Thyroid gland (tissue), 4 donors: ENCODE measurements around the gene IRGC. TPM values are rescaled to one million over a fixed set of nuclear protein-coding genes. Genes with fewer than 3 reads are reported as not detected.

Source experiments
- DNase-seq, 2 donors: peaks; one replicate each; pipeline ENCODE4 v3.0.0-alpha.2; 2019
- H3K27ac ChIP-seq, 3 donors: fragments of 200-600 bp; sonication (generic); 1 replicate in 2 of 3; 2 replicates in 1 of 3; pipeline ENCODE4 v1.5.1; 2016 to 2019; ENCODE audit warnings: mild to moderate bottlenecking in 1 of 3, moderate library complexity in 1 of 3
- H3K27me3 ChIP-seq: fragments of 200-600 bp; sonication (generic); one replicate; pipeline ENCODE4 v1.5.1; 2019
- H3K36me3 ChIP-seq, 2 donors: fragments of 200-600 bp; sonication (generic); one replicate each; pipeline ENCODE4 v1.5.1; 2016 to 2019
- H3K4me1 ChIP-seq, 2 donors: fragments of 200-600 bp; sonication (generic); one replicate each; pipeline ENCODE4 v1.5.1; 2017 to 2019
- H3K4me3 ChIP-seq, 3 donors: fragments of 200-600 bp; sonication (generic); replicated peaks in 1 of 3; 1 replicate in 2 of 3; 2 replicates in 1 of 3; pipeline ENCODE4 v1.5.1; 2016; ENCODE audit warnings: mild to moderate bottlenecking in 1 of 3
- H3K9me3 ChIP-seq: fragments of 200-600 bp; sonication (generic); one replicate; pipeline ENCODE4 v1.5.1; 2017
- POLR2A ChIP-seq, 2 donors: fragments of 450-650 bp; IDR thresholded peaks; one replicate each; pipeline ENCODE4 v1.6.1; 2017; ENCODE audit warnings: antibody characterized with exemption in 2 of 2, mild to moderate bottlenecking in 2 of 2, moderate library complexity in 1 of 2
- WGBS, 2 donors: methylation state at CpG; one replicate each; pipeline ENCODE4 v1.1.5; 2017; 5-methylcytosine and 5-hydroxymethylcytosine counted together
- intact Hi-C: fragments of 100-400 bp; cut with DNase I; formaldehyde crosslinking; loops from one replicate; pipeline ENCODE4 v1.15.1; 2023
- total RNA-seq, 4 donors: library from RNA; depleted of rRNA; stranded (reverse); fragments of >200 nt; gene quantifications; one replicate each; pipeline ENCODE4 v1.2.3, GENCODE V29; 2016
- TF ChIP-seq, protein P1 (sequence below), 6 experiments: fragments of 200-600 bp in 3 of 6; fragments of 450-650 bp in 3 of 6; sonication (generic) in 3 of 6; IDR thresholded peaks; one replicate each; pipeline ENCODE4 v1.5.1; 2016 to 2019; ENCODE audit warnings: antibody characterized with exemption in 6 of 6, mild to moderate bottlenecking in 2 of 6, inconsistent platforms in 1 of 6, moderate library complexity in 1 of 6

Gene IRGC
- total RNA-seq, 4 donors from 2014 or later = 1.1 TPM; not detected in 3

DNA sequence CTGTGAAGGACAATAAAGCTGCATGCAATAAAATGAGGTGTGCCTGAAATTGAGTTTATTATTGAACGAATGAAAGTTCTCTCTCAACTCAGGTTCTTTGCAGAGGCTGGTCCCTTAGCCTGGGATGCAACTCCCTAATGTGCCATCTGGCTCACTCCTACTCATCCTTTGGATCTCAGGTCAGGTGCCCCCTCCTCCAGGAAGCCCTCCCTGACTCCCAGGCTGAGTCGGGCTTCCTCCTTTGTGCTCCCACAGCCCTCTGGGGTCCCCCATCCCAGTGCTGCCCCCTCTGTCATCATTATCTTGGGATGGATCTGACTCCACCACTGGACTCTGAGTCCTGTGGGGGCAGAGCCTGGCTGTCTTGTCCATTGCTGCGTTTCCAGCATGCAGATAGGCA, 2.7 kb upstream of the IRGC start:
- Histone ChIP-seq H3K9me3 (no peaks in the 10 kb centered on the region), H3K27ac (no peak overlapping the region), H3K27me3 (no peaks in the 10 kb centered on the region), H3K4me1 (no peaks in the 10 kb centered on the region), H3K36me3 (no peaks in the 10 kb centered on the region), H3K4me3 (no peak overlapping the region)
- no peak for DNase-seq
- 62 to 82% methylated on average over 3 of the region's 3 CpGs for WGBS, 2 donors
- intact Hi-C loops = no loop called here
- TF ChIP-seq, protein P1, sequence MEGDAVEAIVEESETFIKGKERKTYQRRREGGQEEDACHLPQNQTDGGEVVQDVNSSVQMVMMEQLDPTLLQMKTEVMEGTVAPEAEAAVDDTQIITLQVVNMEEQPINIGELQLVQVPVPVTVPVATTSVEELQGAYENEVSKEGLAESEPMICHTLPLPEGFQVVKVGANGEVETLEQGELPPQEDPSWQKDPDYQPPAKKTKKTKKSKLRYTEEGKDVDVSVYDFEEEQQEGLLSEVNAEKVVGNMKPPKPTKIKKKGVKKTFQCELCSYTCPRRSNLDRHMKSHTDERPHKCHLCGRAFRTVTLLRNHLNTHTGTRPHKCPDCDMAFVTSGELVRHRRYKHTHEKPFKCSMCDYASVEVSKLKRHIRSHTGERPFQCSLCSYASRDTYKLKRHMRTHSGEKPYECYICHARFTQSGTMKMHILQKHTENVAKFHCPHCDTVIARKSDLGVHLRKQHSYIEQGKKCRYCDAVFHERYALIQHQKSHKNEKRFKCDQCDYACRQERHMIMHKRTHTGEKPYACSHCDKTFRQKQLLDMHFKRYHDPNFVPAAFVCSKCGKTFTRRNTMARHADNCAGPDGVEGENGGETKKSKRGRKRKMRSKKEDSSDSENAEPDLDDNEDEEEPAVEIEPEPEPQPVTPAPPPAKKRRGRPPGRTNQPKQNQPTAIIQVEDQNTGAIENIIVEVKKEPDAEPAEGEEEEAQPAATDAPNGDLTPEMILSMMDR (IDR thresholded peaks at IDR 0.05) = no peak

DNA sequence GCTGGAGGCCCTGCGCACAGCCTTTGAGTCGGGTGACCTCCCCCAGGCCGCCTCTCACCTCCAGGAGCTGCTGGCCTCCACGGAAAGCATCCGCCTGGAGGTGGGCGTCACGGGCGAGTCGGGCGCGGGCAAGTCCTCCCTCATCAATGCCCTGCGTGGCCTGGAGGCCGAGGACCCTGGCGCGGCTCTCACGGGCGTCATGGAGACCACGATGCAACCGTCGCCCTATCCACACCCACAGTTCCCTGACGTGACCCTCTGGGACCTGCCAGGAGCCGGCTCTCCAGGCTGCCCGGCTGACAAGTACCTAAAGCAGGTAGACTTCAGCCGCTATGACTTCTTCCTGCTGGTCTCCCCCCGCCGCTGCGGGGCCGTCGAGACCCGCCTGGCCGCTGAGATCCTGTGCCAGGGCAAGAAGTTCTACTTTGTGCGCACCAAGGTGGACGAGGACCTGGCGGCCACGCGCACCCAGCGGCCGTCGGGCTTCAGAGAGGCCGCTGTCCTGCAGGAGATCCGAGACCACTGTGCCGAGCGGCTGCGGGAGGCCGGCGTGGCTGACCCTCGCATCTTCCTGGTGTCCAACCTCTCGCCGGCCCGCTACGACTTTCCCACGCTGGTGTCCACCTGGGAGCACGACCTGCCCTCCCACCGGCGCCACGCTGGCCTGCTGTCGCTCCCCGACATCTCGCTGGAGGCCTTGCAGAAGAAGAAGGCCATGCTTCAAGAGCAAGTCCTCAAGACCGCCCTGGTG, 2.9 kb downstream of the IRGC start:
- Histone ChIP-seq H3K36me3 (no peaks in the 10 kb centered on the region), H3K27me3 (no peaks in the 10 kb centered on the region), H3K9me3 (no peaks in the 10 kb centered on the region), H3K27ac (no peak overlapping the region), H3K4me3 (no peak overlapping the region), H3K4me1 (no peaks in the 10 kb centered on the region)
- TF ChIP-seq, protein P1 (IDR thresholded peaks at IDR 0.05) = no peak
- no peak for TF ChIP-seq POLR2A (IDR thresholded peaks at IDR 0.05)
- WGBS, 2 donors = 92 to 94% methylated on average over 35 to 47 of the region's 60 CpGs
- no peak for DNase-seq
- intact Hi-C loops = no loop called here

DNA sequence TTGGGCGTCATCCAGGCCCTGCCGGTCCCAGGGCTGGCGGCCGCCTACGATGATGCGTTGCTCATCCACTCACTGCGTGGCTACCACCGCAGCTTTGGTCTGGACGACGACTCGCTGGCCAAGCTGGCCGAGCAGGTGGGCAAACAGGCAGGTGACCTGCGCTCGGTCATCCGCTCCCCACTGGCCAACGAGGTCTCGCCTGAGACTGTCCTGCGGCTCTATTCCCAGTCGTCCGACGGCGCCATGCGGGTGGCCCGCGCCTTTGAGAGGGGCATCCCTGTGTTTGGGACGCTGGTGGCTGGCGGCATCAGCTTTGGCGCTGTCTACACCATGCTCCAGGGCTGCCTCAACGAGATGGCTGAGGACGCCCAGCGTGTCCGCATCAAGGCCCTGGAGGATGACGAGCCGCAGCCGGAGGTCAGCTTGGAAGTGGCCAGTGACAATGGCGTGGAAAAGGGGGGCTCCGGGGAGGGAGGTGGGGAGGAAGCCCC, 3.5 kb downstream of the IRGC start:
- H3K27ac ChIP-seq = no peak overlapping the region
- TF ChIP-seq POLR2A (IDR thresholded peaks at IDR 0.05) = no peak
- TF ChIP-seq, protein P1 (IDR thresholded peaks at IDR 0.05) = no peak
- H3K4me1 ChIP-seq = no peaks in the 10 kb centered on the region
- H3K27me3 ChIP-seq = no peaks in the 10 kb centered on the region
- DNase-seq = no peak
- no peak overlapping the region for H3K4me3 ChIP-seq
- whole genome bisulfite sequencing, 2 donors = 88 to 89% methylated on average over 20 to 30 of the region's 37 CpGs
- no peaks in the 10 kb centered on the region for H3K36me3 ChIP-seq
- no peaks in the 10 kb centered on the region for H3K9me3 ChIP-seq
- intact Hi-C loops = no loop called here

DNA sequence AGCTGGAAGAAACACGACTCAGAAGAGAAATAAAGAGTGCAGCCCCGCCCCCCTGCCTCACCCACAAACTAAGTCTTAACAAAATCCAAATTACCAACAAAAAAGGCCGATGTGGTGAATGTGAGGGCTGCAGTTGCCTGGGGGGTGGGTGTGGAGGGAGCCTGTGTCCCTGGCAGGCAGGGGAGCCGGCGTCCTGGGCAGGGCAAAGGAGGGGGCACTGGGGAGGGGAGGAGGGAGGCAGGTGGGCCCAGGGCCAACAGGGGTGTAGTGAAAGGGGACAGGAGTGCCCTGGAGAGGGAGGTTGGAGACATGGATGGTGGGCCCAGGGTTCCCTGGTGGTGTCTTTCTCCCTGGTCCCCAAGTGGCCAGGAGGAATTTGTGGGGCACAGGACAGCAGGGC, 4.0 kb downstream of the IRGC start:
- Histone ChIP-seq H3K9me3 (no peaks in the 10 kb centered on the region), H3K36me3 (no peaks in the 10 kb centered on the region), H3K27me3 (no peaks in the 10 kb centered on the region), H3K4me3 (no peak overlapping the region), H3K4me1 (no peaks in the 10 kb centered on the region), H3K27ac (no peak overlapping the region)
- no peak for DNase-seq
- TF ChIP-seq, protein P1 (IDR thresholded peaks at IDR 0.05) = no peak
- no peak for TF ChIP-seq POLR2A (IDR thresholded peaks at IDR 0.05)
- WGBS, 2 donors = 57 to 60% methylated on average over 5 of the region's 5 CpGs
- intact Hi-C loops = no loop called here

DNA sequence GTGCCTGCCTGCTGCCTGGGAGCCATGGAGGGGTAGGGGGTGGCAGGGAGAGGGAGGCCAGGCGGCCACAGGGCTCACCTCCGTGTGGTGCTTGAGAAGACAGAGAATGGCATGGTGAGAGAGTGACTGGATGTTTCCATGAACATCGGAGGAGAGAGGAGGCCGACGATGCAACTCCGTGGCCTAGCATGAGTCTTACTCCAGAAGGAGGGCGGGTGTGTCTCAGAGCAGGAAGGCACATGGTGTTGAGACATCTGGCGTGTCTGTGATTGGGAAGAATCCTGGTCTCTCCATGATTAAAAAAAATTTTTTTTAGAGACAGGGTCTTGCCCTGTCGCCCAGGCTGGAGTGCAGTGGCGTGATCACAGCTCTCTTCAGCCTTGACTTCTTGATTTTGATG, 5.1 kb downstream of the IRGC start:
- 79 to 85% methylated on average over 10 of the region's 10 CpGs for WGBS, 2 donors

More for the DNA sequence above, 5.1 kb downstream of the IRGC start:
- no peaks in the 10 kb centered on the region for H3K9me3 ChIP-seq
- no peaks in the 10 kb centered on the region for H3K36me3 ChIP-seq
- no peaks in the 10 kb centered on the region for H3K27me3 ChIP-seq
- no peak overlapping the region for H3K27ac ChIP-seq
- DNase-seq = no peak
- no peaks in the 10 kb centered on the region for H3K4me1 ChIP-seq
- H3K4me3 ChIP-seq = no peak overlapping the region
- intact Hi-C loops = no loop called here
- TF ChIP-seq, protein P1 (IDR thresholded peaks at IDR 0.05) = no peak
- no peak for TF ChIP-seq POLR2A (IDR thresholded peaks at IDR 0.05)
